ENCODE measurements around the gene DTX3.
"Not testable (repeated sequence)": the region's sequence is repeated elsewhere in the genome, so short reads cannot be mapped to it uniquely, and the experiment has no call there.

The DTX3 gene

DNA sequence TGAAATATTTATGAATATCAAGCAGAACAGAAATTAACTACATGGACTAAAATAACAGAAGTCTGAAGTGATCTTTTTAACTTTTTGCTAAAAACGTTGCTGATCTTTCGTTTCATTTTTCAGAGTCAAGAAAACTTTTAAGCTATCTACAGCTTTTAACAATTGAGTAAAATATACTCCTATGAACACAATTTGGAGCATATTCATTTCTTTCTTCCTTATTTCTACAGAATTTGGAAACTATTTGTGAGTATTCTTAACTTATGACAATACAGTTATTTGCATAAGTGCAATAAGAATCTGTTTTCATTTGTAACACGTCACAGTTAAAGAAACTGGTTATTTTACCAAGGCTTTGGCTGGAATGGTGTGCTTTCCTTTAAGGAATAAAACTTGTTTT, 49.4 kb downstream of the DTX3 start:
- DNase-seq (ENCODE audit: low read depth) = no peak
- H3K4me3 ChIP-seq (ENCODE audit: control insufficient read depth, low read depth, low read length) = no peak overlapping the region
- TF ChIP-seq, protein P1, sequence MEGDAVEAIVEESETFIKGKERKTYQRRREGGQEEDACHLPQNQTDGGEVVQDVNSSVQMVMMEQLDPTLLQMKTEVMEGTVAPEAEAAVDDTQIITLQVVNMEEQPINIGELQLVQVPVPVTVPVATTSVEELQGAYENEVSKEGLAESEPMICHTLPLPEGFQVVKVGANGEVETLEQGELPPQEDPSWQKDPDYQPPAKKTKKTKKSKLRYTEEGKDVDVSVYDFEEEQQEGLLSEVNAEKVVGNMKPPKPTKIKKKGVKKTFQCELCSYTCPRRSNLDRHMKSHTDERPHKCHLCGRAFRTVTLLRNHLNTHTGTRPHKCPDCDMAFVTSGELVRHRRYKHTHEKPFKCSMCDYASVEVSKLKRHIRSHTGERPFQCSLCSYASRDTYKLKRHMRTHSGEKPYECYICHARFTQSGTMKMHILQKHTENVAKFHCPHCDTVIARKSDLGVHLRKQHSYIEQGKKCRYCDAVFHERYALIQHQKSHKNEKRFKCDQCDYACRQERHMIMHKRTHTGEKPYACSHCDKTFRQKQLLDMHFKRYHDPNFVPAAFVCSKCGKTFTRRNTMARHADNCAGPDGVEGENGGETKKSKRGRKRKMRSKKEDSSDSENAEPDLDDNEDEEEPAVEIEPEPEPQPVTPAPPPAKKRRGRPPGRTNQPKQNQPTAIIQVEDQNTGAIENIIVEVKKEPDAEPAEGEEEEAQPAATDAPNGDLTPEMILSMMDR (conservative IDR thresholded peaks at IDR 0.05; ENCODE audit: control insufficient read depth, insufficient read depth, low read depth, low read length) = no peak

DNA sequence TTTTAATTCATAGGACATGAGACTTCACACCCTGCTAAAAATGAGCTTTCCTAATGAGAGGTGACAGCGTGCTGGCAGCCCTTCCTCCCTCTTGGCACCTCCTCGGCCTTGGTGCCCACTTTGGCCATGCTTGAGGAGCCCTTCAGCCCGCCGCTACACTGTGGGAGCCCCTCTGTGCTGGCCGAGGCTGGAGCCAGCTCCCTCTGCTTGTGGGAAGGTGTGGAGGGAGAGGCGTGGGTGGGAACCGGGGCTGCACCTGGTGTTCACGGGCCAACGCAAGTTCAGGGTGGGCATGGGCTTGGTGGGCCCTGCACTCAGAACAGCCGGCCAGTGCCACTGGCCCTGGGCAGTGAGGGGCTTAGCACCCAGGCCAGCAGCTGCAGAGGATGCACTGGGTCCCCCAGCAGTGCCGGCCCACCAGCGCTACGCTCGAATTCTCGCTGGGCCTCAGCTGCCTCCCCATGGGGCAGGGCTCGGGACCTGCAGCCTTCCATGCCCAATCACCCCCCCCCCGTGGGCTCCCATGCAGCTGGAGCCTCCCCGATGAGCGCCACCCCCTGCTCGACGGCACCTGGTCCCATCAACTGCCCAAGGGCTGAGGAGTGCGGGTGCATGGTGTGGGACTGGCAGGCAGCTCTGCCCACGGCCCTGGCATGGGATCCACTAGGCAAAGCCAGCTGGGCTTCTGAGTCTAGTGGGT, 51.1 kb downstream of the DTX3 start:
- H3K4me3 ChIP-seq (ENCODE audit: control insufficient read depth, low read depth, low read length) = no peak overlapping the region
- DNase-seq (ENCODE audit: low read depth) = no peak
- TF ChIP-seq, protein P1 (conservative IDR thresholded peaks at IDR 0.05; ENCODE audit: control insufficient read depth, insufficient read depth, low read depth, low read length) = no peak

DNA sequence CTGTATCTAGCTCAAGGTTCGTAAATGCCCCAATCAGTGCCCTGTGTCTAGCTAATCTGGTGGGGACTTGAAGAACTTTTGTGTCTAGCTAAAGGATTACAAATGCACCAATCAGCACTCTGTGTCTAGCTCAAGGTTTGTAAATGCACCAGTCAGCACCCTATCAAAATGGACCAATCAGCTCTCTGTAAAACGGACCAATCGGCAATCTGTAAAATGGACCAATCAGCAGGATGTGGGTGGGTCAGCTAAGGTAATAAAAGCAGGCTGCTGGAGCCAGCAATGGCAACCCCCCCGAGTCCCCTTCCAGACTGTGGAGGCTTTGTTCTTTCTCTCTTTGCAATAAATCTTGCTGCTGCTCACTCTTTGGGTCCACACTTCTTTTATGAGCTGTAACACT, 51.8 kb downstream of the DTX3 start:
- H3K4me3 ChIP-seq (ENCODE audit: control insufficient read depth, low read depth, low read length); DNase-seq (ENCODE audit: low read depth): not testable (repeated sequence)

DNA sequence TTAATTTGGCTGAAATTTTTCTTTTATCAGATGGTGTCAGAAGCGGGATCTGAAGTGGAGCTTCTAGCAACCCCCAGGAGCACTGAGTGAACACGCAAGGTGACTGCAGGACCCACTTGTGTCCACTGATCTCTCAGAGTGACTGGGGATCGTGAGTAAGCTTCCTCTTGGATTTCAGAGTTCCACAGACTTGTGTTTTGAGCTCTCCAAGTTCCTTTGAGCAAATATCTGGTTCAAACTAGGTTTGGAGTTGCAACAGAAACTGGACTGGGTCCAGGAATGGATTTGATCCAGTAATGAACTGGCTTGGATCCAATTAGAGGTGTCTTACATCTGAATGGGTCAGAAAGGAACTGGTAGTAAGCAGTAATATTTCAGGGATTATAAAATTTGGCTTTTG, 53.1 kb downstream of the DTX3 start:
- TF ChIP-seq, protein P1 (conservative IDR thresholded peaks at IDR 0.05; ENCODE audit: control insufficient read depth, insufficient read depth, low read depth, low read length) = no peak
- H3K4me3 ChIP-seq (ENCODE audit: control insufficient read depth, low read depth, low read length) = no peak overlapping the region
- peak; percentile 51 for DNase-seq (ENCODE audit: low read depth)

DNA sequence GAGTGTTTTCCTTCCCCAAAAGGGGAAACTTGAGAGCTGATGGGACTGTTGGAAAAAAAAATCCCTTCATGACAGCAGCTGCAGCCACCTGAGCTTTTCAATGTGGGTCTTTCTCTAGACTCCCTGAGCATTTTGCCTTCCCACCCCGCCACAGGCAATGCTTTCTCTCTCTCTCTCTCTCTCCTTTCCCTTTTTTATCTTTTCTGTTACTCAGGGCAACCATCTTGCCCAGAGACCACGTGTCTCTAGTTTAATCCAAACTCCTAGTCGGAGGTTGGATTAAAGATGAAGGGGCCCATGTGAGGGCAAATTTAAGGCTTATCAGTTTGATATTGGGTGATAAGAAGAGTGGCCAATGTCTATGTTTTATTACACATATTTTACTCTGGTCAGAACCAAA, 54.3 kb downstream of the DTX3 start:
- no peak overlapping the region for H3K4me3 ChIP-seq (ENCODE audit: control insufficient read depth, low read depth, low read length)
- no peak for DNase-seq (ENCODE audit: low read depth)
- TF ChIP-seq, protein P1 (conservative IDR thresholded peaks at IDR 0.05; ENCODE audit: control insufficient read depth, insufficient read depth, low read depth, low read length) = no peak

Data from fibroblast of mammary gland (primary cell).